Measurements from ENCODE around the gene NTM.

Gene NTM

DNA sequence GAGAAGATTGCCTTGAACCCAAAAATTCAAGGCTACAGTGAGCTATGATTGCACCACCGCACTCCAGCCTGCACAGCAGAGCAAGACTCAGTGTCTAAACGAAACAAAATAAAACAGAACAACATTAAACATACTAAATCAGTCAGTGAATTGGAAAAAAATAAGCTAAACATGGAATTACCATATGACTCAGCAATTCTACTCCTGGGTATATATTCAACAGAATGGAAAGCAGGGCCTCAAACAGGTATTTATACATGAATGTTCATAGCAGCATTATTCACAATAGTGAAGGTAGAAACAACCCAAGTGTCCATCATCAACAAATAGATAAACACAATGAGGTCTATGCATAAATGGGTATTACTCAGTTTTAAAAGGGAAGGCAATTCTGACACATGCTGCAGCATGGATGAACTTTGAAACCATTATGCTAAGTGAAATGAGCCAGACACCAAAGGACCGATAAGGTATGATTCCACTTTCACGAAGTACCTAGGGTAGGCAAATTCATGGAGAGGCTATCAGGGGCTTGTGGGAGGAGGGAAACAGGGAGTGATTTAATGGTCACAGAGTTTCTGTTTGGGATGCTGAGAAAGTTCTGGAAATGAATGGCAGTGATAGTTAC is 15.5 kb downstream of the NTM start:
- DNase-seq (ENCODE audit: low read depth in 2 of 2) = no peak
- TF ChIP-seq, protein P1, sequence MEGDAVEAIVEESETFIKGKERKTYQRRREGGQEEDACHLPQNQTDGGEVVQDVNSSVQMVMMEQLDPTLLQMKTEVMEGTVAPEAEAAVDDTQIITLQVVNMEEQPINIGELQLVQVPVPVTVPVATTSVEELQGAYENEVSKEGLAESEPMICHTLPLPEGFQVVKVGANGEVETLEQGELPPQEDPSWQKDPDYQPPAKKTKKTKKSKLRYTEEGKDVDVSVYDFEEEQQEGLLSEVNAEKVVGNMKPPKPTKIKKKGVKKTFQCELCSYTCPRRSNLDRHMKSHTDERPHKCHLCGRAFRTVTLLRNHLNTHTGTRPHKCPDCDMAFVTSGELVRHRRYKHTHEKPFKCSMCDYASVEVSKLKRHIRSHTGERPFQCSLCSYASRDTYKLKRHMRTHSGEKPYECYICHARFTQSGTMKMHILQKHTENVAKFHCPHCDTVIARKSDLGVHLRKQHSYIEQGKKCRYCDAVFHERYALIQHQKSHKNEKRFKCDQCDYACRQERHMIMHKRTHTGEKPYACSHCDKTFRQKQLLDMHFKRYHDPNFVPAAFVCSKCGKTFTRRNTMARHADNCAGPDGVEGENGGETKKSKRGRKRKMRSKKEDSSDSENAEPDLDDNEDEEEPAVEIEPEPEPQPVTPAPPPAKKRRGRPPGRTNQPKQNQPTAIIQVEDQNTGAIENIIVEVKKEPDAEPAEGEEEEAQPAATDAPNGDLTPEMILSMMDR (IDR thresholded peaks at IDR 0.05; ENCODE audit: low read depth, low read length) = no peak
- no peak overlapping the region for H3K4me3 ChIP-seq (replicated peaks in 1 of 2; ENCODE audit: low read depth in 2 of 2, low read length in 2 of 2)

DNA sequence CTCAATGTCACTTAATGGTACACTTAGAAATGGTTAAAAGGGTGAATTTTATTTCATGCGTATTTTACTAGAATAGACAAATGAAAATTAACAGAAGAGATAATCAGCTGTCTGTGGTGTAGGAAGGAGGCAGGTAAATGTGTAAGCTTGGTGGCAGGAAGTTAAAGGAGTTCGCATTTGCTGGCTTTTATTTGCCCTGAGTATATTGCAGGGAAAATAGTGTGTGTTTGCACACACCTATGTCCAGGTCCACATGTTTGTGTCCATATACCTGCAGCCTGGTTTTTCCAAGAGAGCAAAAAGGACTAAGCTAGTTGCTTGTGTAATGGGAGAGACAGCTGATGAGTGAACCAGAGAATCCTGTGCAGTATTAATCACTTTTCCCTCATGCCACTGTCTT is 16.0 kb downstream of the NTM start:
- DNase-seq (ENCODE audit: low read depth in 2 of 2) = no peak
- TF ChIP-seq, protein P1 (IDR thresholded peaks at IDR 0.05; ENCODE audit: low read depth, low read length) = no peak
- no peak overlapping the region for H3K4me3 ChIP-seq (replicated peaks in 1 of 2; ENCODE audit: low read depth in 2 of 2, low read length in 2 of 2)

DNA sequence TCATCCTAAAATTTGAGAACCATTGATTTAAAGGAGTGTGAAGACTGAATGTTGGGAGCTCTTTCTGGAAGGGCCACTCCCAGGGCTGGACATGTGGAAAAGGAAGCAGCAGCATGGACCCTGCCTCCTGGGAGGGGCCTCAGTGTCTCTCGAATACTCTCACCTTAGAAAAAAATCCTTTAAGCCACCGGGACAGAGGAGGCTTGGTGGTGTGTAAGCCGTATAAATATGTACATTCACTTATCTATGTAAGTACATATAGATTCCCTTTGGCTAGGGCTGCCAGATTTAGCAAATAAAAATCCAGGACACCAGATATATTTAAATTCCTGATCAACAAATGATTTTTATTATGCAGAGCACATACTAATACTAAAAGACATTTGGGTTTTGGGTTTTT is 17.6 kb downstream of the NTM start:
- TF ChIP-seq, protein P1 (IDR thresholded peaks at IDR 0.05; ENCODE audit: low read depth, low read length) = no peak
- no peak overlapping the region for H3K4me3 ChIP-seq (replicated peaks in 1 of 2; ENCODE audit: low read depth in 2 of 2, low read length in 2 of 2)
- DNase-seq (ENCODE audit: low read depth in 2 of 2) = no peak

DNA sequence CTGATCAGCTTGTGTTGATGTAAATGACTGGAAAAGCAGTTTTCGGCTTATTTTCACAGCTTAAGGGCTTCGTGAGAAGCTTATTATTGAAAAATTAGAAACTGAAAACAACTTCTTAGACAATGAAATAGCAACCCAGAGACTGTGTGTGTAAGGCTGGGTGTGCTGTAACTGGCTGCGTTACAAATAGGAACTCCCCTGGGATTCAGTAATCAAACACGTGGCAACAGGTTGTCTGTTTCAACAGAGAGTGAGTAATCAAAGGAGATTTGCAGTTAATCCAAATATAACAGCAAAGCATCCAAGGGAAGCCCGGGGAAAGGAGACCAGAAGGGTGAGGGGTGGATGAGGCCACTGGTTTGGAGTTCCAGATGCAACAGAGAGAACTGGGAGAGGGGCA is 19.2 kb downstream of the NTM start:
- DNase-seq (ENCODE audit: low read depth in 2 of 2) = no peak
- H3K4me3 ChIP-seq (replicated peaks in 1 of 2; ENCODE audit: low read depth in 2 of 2, low read length in 2 of 2) = no peak overlapping the region
- TF ChIP-seq, protein P1 (IDR thresholded peaks at IDR 0.05; ENCODE audit: low read depth, low read length) = no peak

DNA sequence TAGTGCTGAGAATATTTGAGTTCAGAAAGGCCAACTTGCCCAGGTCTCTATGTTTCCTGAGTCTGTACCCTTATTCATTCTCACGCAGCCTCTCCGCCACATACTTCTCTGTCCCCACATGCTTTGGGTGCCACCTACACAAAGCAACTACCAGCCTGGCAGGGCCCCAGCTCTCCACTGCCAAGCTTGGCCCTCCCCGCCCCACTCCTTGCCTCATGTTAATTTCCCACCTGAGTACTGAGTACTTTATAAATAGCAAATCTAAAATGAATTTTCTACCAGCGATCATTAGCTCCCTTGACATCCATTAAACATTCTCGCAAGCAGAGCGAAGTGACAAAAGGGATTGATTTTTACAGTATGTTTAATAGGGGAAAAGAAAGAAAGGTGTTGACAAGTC is 20.8 kb downstream of the NTM start:
- TF ChIP-seq, protein P1 (IDR thresholded peaks at IDR 0.05; ENCODE audit: low read depth, low read length) = no peak
- DNase-seq (ENCODE audit: low read depth in 2 of 2) = no peak

DNA sequence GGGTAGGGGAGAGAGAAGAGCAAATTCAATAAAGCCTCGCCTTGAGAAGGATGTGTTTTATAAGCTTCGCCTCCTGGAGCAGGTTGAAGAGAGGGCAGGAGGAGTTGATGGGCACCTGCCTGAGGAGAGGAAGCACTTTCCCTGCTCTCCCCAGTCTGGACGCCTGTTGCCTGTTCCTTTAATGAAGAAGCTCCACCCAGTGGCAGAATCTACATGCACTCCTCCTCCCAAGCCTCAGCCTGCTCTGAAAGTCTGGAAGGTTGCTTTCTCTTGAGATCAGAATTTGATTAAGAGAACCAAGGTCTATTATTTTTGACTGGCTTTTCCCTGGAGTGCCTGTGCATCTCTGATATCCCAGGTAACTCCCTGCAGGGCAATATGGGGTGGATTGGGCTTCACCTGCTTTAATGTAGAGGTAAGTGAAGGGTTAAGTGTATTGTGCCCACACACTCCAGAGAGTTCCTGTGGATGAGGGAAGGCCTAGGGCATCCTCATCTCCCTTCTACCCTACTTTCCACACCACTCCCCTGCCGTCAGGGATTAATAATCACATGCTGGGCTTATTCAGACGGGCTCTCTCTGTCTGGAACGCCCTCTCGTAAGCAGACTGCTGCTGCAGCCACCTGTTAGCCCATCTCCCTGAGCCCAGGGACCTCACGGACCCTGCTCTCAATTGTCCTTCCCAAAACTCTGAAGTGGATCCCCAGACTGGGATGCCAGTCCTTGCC is 22.3 kb downstream of the NTM start:
- DNase-seq (ENCODE audit: low read depth in 2 of 2) = peak in 1 of 2 donors; percentile 4
- TF ChIP-seq, protein P1 (IDR thresholded peaks at IDR 0.05; ENCODE audit: low read depth, low read length) = no peak
- no peak overlapping the region for H3K4me3 ChIP-seq (replicated peaks in 1 of 2; ENCODE audit: low read depth in 2 of 2, low read length in 2 of 2)

More for the DNA sequence above, 20.8 kb downstream of the NTM start:
- no peak overlapping the region for H3K4me3 ChIP-seq (replicated peaks in 1 of 2; ENCODE audit: low read depth in 2 of 2, low read length in 2 of 2)
